ENCODE results near the gene ATXN10. TPM values are rescaled to one million over a fixed set of nuclear protein-coding genes. Genes with fewer than 3 reads are reported as not detected.

ATXN10 gene
- total and polyA plus RNA-seq, 2 of the 13 experiments (the other 11 are each of a cell fraction or from before 2014, with no cell fraction given) = 60.1 to 194 TPM

DNA sequence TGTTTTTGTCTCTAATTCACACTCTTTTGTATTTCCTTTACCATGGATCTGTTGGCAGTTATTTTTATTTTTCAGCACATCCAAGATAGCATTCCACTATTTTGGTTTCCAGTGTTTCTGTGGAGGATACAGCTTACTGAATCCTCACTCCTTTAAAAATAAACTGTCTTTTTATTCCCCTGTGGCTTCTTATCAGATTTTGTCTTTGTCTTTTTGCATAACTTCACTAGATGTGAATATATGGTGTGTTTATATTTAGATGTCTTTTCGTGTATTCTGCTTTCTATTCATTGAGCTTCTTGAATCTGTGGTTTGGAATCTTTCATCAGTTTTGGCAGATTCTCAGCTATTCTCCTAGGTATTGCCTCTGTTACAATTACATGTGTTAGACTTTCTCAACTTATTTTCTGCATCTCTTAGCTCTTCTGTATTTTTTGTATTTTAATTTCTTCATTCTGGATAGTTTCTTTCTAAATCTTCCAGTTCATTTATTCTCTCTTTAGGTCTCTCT, 7.4 kb upstream of the ATXN10 start:
- CTCF ChIA-PET (ENCODE audit: low intra/inter-chr PET ratio, low total read pairs) = no interaction called here
- no peaks in the 10 kb centered on the region; a peak in 1 of 5 replicates for H3K27me3 ChIP-seq (ENCODE audit: control insufficient read depth in 1 of 2, insufficient read depth in 2 of 2, low read length in 2 of 2)
- H3K4me1 ChIP-seq (ENCODE audit: insufficient read depth, low read length) = peaks cover 28% of the 10 kb centered on the region
- H3K79me2 ChIP-seq (ENCODE audit: insufficient read depth, low read length) = no peaks in the 10 kb centered on the region
- BruUV-seq (replicated peaks) = no TSS peak
- H3K27ac ChIP-seq (ENCODE audit: extremely low read length, insufficient read depth, low read length) = no peak overlapping the region
- H3K4me3 ChIP-seq (replicated peaks in 1 of 3; ENCODE audit: insufficient read depth in 1 of 3, low read depth in 2 of 3, low read length in 3 of 3) = no peak overlapping the region
- DNase-seq (ENCODE audit: low spot score) (no peak), ATAC-seq (no peak), FAIRE-seq (no peak)
- TF ChIP-seq ZBTB42 (CRISPR knock-in tag; IDR thresholded peaks at IDR 0.05) (no peak), ZNF432 (CRISPR knock-in tag; IDR thresholded peaks at IDR 0.05; ENCODE audit: borderline replicate concordance) (no peak)
- TF ChIP-seq, protein P1, sequence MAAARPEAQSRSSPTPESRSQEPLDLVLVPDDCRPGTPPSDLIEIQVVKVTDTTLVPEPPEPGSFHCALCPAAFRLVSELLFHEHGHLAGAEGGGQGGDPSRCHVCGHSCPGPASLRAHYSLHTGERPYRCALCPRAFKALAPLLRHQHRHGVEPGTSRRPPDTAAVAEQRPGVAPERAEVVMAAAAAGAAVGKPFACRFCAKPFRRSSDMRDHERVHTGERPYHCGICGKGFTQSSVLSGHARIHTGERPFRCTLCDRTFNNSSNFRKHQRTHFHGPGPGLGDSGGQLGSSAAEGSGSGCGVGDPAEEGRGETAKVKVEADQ (CRISPR knock-in tag; IDR thresholded peaks at IDR 0.05; ENCODE audit: borderline replicate concordance) = no peak
- TF ChIP-seq, protein P2, sequence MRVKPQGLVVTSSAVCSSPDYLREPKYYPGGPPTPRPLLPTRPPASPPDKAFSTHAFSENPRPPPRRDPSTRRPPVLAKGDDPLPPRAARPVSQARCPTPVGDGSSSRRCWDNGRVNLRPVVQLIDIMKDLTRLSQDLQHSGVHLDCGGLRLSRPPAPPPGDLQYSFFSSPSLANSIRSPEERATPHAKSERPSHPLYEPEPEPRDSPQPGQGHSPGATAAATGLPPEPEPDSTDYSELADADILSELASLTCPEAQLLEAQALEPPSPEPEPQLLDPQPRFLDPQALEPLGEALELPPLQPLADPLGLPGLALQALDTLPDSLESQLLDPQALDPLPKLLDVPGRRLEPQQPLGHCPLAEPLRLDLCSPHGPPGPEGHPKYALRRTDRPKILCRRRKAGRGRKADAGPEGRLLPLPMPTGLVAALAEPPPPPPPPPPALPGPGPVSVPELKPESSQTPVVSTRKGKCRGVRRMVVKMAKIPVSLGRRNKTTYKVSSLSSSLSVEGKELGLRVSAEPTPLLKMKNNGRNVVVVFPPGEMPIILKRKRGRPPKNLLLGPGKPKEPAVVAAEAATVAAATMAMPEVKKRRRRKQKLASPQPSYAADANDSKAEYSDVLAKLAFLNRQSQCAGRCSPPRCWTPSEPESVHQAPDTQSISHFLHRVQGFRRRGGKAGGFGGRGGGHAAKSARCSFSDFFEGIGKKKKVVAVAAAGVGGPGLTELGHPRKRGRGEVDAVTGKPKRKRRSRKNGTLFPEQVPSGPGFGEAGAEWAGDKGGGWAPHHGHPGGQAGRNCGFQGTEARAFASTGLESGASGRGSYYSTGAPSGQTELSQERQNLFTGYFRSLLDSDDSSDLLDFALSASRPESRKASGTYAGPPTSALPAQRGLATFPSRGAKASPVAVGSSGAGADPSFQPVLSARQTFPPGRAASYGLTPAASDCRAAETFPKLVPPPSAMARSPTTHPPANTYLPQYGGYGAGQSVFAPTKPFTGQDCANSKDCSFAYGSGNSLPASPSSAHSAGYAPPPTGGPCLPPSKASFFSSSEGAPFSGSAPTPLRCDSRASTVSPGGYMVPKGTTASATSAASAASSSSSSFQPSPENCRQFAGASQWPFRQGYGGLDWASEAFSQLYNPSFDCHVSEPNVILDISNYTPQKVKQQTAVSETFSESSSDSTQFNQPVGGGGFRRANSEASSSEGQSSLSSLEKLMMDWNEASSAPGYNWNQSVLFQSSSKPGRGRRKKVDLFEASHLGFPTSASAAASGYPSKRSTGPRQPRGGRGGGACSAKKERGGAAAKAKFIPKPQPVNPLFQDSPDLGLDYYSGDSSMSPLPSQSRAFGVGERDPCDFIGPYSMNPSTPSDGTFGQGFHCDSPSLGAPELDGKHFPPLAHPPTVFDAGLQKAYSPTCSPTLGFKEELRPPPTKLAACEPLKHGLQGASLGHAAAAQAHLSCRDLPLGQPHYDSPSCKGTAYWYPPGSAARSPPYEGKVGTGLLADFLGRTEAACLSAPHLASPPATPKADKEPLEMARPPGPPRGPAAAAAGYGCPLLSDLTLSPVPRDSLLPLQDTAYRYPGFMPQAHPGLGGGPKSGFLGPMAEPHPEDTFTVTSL (CRISPR knock-in tag; IDR thresholded peaks at IDR 0.05; ENCODE audit: borderline replicate concordance) = no peak
- TF ChIP-seq, protein P3, sequence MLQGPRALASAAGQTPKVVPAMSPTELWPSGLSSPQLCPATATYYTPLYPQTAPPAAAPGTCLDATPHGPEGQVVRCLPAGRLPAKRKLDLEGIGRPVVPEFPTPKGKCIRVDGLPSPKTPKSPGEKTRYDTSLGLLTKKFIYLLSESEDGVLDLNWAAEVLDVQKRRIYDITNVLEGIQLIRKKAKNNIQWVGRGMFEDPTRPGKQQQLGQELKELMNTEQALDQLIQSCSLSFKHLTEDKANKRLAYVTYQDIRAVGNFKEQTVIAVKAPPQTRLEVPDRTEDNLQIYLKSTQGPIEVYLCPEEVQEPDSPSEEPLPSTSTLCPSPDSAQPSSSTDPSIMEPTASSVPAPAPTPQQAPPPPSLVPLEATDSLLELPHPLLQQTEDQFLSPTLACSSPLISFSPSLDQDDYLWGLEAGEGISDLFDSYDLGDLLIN (CRISPR knock-in tag; IDR thresholded peaks at IDR 0.05; ENCODE audit: borderline replicate concordance) = no peak
- H2AFZ ChIP-seq (ENCODE audit: low read length) = no peak overlapping the region
- intact Hi-C loops (cut with micrococcal nuclease; ENCODE audit: unreplicated experiment) = no loop called here
- no peaks in the 10 kb centered on the region for H3K9me3 ChIP-seq (ENCODE audit: low read length)
- no peak overlapping the region for H3K4me2 ChIP-seq (ENCODE audit: low read depth, low read length)
- H4K20me1 ChIP-seq (ENCODE audit: insufficient read depth, low read length) = no peaks in the 10 kb centered on the region
- no peak overlapping the region for H3K9ac ChIP-seq (ENCODE audit: insufficient read depth, low read depth, low read length)
- WGBS (ENCODE audit: low lambda C conversion rate) = 62% methylated on average over 1 of the region's 1 CpG
- H3K36me3 ChIP-seq (replicated peaks in 1 of 2; ENCODE audit: control insufficient read depth in 1 of 2, insufficient read depth in 2 of 2, low read length in 2 of 2) = no peaks in the 10 kb centered on the region
- POLR2A ChIA-PET = no interaction called here
- in situ Hi-C loops (cut with HindIII; ENCODE audit: extremely low pct_ligation_motif_present, low pct_unique_long_range_greater_than_20kb) = no loop called here

Measured in HepG2 (cell line).